GM23338 (cell line): ENCODE results near the gene C1QA.

Experiments used
- CTCF ChIP-seq, 2 experiments: fragments of 200-600 bp in 1 of 2; sonication (generic) in 1 of 2; conservative IDR thresholded peaks; 2 replicates each; pipeline versions ENCODE4 v1.5.1 to v1.6.1; 2016 to 2017; ENCODE audit warnings: antibody characterized with exemption in 2 of 2, low read depth in 2 of 2, mild to moderate bottlenecking in 2 of 2, moderate library complexity in 1 of 2
- EZH2 ChIP-seq: fragments of 200-600 bp; sonication (generic); IDR thresholded peaks from one replicate; pipeline ENCODE4 v1.8.0; 2017; ENCODE audit warnings: antibody characterized with exemption, mild to moderate bottlenecking, low read depth; ENCODE audit not compliant: unreplicated experiment
- EZH2phosphoT487 ChIP-seq: fragments of 200-600 bp; sonication (generic); IDR thresholded peaks from one replicate; pipeline ENCODE4 v1.8.1; 2018; ENCODE audit warnings: antibody characterized with exemption; ENCODE audit not compliant: unreplicated experiment
- JUNB ChIP-seq: IDR thresholded peaks from one replicate; pipeline ENCODE4 v1.6.1; 2016; ENCODE audit warnings: antibody characterized with exemption; ENCODE audit not compliant: unreplicated experiment
- POLR2AphosphoS5 ChIP-seq: IDR thresholded peaks from 2 replicates; pipeline ENCODE4 v1.6.1; 2016; ENCODE audit warnings: antibody characterized with exemption, low read depth
- REST ChIP-seq: IDR thresholded peaks from one replicate; pipeline ENCODE4 v1.6.1; 2018; ENCODE audit warnings: antibody characterized with exemption; ENCODE audit not compliant: unreplicated experiment
- STAT1 ChIP-seq: IDR thresholded peaks from one replicate; pipeline ENCODE4 v1.6.1; 2016; ENCODE audit warnings: antibody characterized with exemption; ENCODE audit not compliant: unreplicated experiment
- ZNF331 ChIP-seq: fragments of 250-450 bp; sonication (Bioruptor Pico); IDR thresholded peaks from 2 replicates; pipeline ENCODE4 v1.5.0; 2020; ENCODE audit warnings: low read depth, mild to moderate bottlenecking, moderate library complexity
- TF ChIP-seq, protein P1 (sequence below): IDR thresholded peaks from 2 replicates; pipeline ENCODE4 v1.6.1; 2016; ENCODE audit warnings: antibody characterized with exemption

- TF ChIP-seq CTCF (conservative IDR thresholded peaks at IDR 0.05; ENCODE audit: low read depth in 2 of 2) (no peak), EZH2 (no peak), POLR2AphosphoS5 (no peak), STAT1 (no peak), REST (no peak), JUNB (no peak), EZH2phosphoT487 (no peak), ZNF331 (CRISPR knock-in tag) (no peak)
- TF ChIP-seq, protein P1, sequence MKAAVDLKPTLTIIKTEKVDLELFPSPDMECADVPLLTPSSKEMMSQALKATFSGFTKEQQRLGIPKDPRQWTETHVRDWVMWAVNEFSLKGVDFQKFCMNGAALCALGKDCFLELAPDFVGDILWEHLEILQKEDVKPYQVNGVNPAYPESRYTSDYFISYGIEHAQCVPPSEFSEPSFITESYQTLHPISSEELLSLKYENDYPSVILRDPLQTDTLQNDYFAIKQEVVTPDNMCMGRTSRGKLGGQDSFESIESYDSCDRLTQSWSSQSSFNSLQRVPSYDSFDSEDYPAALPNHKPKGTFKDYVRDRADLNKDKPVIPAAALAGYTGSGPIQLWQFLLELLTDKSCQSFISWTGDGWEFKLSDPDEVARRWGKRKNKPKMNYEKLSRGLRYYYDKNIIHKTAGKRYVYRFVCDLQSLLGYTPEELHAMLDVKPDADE: no peak
Measured at GRCh38 chr1:22597301-22597965, 39.0 kb upstream of the C1QA start.
